AG04450 (cell line): ENCODE measurements around the gene A1BG. TPM values are rescaled to one million over a fixed set of nuclear protein-coding genes. Genes with fewer than 3 reads are reported as not detected.

Experiments
- polyA plus RNA-seq: library from polyadenylated mRNA; depleted of rRNA; stranded (reverse); fragments of >200 nt; gene quantifications from 2 replicates; pipeline ENCODE4 v1.2.3, GENCODE V29; 2011; rRNA removed
- small RNA-seq: library from RNA; depleted of rRNA; stranded (forward); fragments of <200 nt; gene quantifications from one replicate; pipeline ENCODE3, GENCODE V24; 2012; ENCODE audit warnings: low read depth; ENCODE audit not compliant: insufficient read length

The A1BG gene
- polyA plus RNA-seq, 1 experiment = 7.5 TPM

Small RNA genes within 50 kb of the gene (small RNA-seq; reads per million reads assigned to genes)
- gene MIR4754 (0.81 reads per million), gene MIR6806 (1.1 reads per million), gene RNA5SP473 (15.6 reads per million, percentile 76 among the genes with 10 or more reads in this experiment)

Other genes with a start within 250 kb of the A1BG start
- 9.5 and 10.2 TPM in 2 replicates for gene ZNF329, start 202.7 kb downstream of the A1BG start, polyA plus RNA-seq
- gene ZNF274, start 170.4 kb downstream of the A1BG start, polyA plus RNA-seq = 13.0 and 13.2 TPM in 2 replicates
- gene ZNF544, start 124.6 kb downstream of the A1BG start, polyA plus RNA-seq = 26.4 and 27.5 TPM in 2 replicates
- gene ZNF8, start 74.5 kb downstream of the A1BG start, polyA plus RNA-seq = 3.2 and 3.5 TPM in 2 replicates
- gene ERVK3-1, start 48.1 kb downstream of the A1BG start, polyA plus RNA-seq = 41.9 and 44.5 TPM in 2 replicates
- 2.6 and 2.7 TPM in 2 replicates for gene ZSCAN22, start 26.5 kb downstream of the A1BG start, polyA plus RNA-seq
- 0.06 TPM in 2 replicates for gene ZNF497, start 9.3 kb upstream of the A1BG start, polyA plus RNA-seq
- gene ZNF837, start 27.5 kb upstream of the A1BG start, polyA plus RNA-seq = 0.33 and 0.37 TPM in 2 replicates
- gene RPS5, start 33.8 kb upstream of the A1BG start, polyA plus RNA-seq = 1,927 and 2,646 TPM in 2 replicates
- not detected in 2 replicates for gene RNF225, start 42.2 kb upstream of the A1BG start, polyA plus RNA-seq
- gene ZNF584, start 55.2 kb upstream of the A1BG start, polyA plus RNA-seq = 11.9 and 14.3 TPM in 2 replicates
- 4.6 and 4.8 TPM in 2 replicates for gene ZNF132, start 86.7 kb upstream of the A1BG start, polyA plus RNA-seq
- 1.8 and 2.3 TPM in 2 replicates for gene ZNF324B, start 98.1 kb upstream of the A1BG start, polyA plus RNA-seq
- 4.4 and 4.6 TPM in 2 replicates for gene ZNF324, start 113.6 kb upstream of the A1BG start, polyA plus RNA-seq
- 3.7 and 5.2 TPM in 2 replicates for gene ZNF446, start 122.9 kb upstream of the A1BG start, polyA plus RNA-seq
- 7.4 and 9.8 TPM in 2 replicates for gene SLC27A5, start 158.5 kb upstream of the A1BG start, polyA plus RNA-seq
- gene ZBTB45, start 166.3 kb upstream of the A1BG start, polyA plus RNA-seq = 4.2 and 6.8 TPM in 2 replicates
- 313 and 413 TPM in 2 replicates for gene TRIM28, start 190.6 kb upstream of the A1BG start, polyA plus RNA-seq
- 173 and 181 TPM in 2 replicates for gene CHMP2A, start 201.6 kb upstream of the A1BG start, polyA plus RNA-seq
- 82.5 and 85.1 TPM in 2 replicates for gene UBE2M, start 205.1 kb upstream of the A1BG start, polyA plus RNA-seq
- gene MZF1, start 219.8 kb upstream of the A1BG start, polyA plus RNA-seq = 5.5 and 6.2 TPM in 2 replicates